OCI-LY3 (cell line): ENCODE results near the gene HSPBP1.

Experiments
- H2AFZ ChIP-seq: fragments of 200-600, 300-600 bp; shearing (Covaris generic); 2 replicates; pipeline ENCODE4 v1.6.0; 2014; ENCODE audit warnings: antibody characterized with exemption, low read depth, low read length
- H3K27ac ChIP-seq: fragments of 200-600, 300-600 bp; sonication (generic); 2 replicates; pipeline ENCODE4 v1.5.1; 2014; ENCODE audit warnings: mild to moderate bottlenecking, low read length, moderate library complexity, mixed read lengths
- H3K27me3 ChIP-seq: fragments of 200-600, 300-600 bp; sonication (generic); 2 replicates; pipeline ENCODE4 v1.6.1; 2014; ENCODE audit warnings: low read depth, low read length, mixed read lengths
- H3K36me3 ChIP-seq: fragments of 200-600, 300-600 bp; sonication (generic); replicated peaks from 2 replicates; pipeline ENCODE3; 2014; ENCODE audit warnings: low read depth, low read length, mixed read lengths
- H3K4me1 ChIP-seq: fragments of 300-600, 200-600 bp; sonication (generic); 2 replicates; pipeline ENCODE4 v1.6.1; 2014; ENCODE audit warnings: low read length, mixed read lengths
- H3K4me2 ChIP-seq: fragments of 200-600, 300-600 bp; sonication (generic); 2 replicates; pipeline ENCODE4 v1.6.1; 2014; ENCODE audit warnings: low read length, mixed read lengths
- H3K4me3 ChIP-seq: fragments of 300-600, 200-600 bp; sonication (generic); 2 replicates; pipeline ENCODE4 v1.5.1; 2014; ENCODE audit warnings: antibody characterized with exemption, mild to moderate bottlenecking, low read length, moderate library complexity
- H3K79me2 ChIP-seq: fragments of 300-600, 200-600 bp; shearing (Covaris generic); 2 replicates; pipeline ENCODE4 v1.6.1; 2014; ENCODE audit warnings: mild to moderate bottlenecking, low read length, mixed read lengths
- H3K9ac ChIP-seq: fragments of 300-600, 200-600 bp; shearing (Covaris generic); 2 replicates; pipeline ENCODE4 v1.6.0; 2014; ENCODE audit warnings: mild to moderate bottlenecking, low read length, moderate library complexity
- H3K9me3 ChIP-seq: fragments of 200-600, 300-600 bp; shearing (Covaris generic); 2 replicates; pipeline ENCODE4 v1.6.1; 2014; ENCODE audit warnings: low read length, mixed read lengths; ENCODE audit not compliant: insufficient read depth
- H4K20me1 ChIP-seq: fragments of 200-600, 300-600 bp; sonication (generic); 2 replicates; pipeline ENCODE4 v1.6.1; 2016; ENCODE audit warnings: low read length, mixed read lengths; ENCODE audit not compliant: insufficient read depth
- EZH2phosphoT487 ChIP-seq: fragments of 200-600 bp; shearing (Covaris generic); IDR thresholded peaks from 2 replicates; pipeline ENCODE4 v1.6.1; 2018; ENCODE audit warnings: antibody characterized with exemption, mixed run types, low read depth
- TF ChIP-seq, protein P1 (sequence below): fragments of 200-600, 300-600 bp; sonication (generic); IDR thresholded peaks from 2 replicates; pipeline ENCODE4 v1.5.1; 2014; ENCODE audit warnings: antibody characterized with exemption, low read length, low read depth

The HSPBP1 gene

GRCh38 chr19:55316646-55317045 lies 36.7 kb upstream of the HSPBP1 start:
- Histone ChIP-seq H3K36me3 (no peaks in the 10 kb centered on the region), H3K4me3 (no peak overlapping the region), H4K20me1 (no peaks in the 10 kb centered on the region), H3K9me3 (no peaks in the 10 kb centered on the region), H3K9ac (no peak overlapping the region), H3K27ac (no peak overlapping the region), H3K4me2 (no peak overlapping the region), H3K79me2 (no peaks in the 10 kb centered on the region), H3K4me1 (no peaks in the 10 kb centered on the region), H3K27me3 (no peaks in the 10 kb centered on the region), H2AFZ (no peak overlapping the region)
- TF ChIP-seq, protein P1, sequence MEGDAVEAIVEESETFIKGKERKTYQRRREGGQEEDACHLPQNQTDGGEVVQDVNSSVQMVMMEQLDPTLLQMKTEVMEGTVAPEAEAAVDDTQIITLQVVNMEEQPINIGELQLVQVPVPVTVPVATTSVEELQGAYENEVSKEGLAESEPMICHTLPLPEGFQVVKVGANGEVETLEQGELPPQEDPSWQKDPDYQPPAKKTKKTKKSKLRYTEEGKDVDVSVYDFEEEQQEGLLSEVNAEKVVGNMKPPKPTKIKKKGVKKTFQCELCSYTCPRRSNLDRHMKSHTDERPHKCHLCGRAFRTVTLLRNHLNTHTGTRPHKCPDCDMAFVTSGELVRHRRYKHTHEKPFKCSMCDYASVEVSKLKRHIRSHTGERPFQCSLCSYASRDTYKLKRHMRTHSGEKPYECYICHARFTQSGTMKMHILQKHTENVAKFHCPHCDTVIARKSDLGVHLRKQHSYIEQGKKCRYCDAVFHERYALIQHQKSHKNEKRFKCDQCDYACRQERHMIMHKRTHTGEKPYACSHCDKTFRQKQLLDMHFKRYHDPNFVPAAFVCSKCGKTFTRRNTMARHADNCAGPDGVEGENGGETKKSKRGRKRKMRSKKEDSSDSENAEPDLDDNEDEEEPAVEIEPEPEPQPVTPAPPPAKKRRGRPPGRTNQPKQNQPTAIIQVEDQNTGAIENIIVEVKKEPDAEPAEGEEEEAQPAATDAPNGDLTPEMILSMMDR, result no peak
- no peak for TF ChIP-seq EZH2phosphoT487

GRCh38 chr19:55315956-55316525 lies 36.1 kb upstream of the HSPBP1 start:
- Histone ChIP-seq H3K4me1 (no peaks in the 10 kb centered on the region), H3K27me3 (no peaks in the 10 kb centered on the region), H3K9me3 (no peaks in the 10 kb centered on the region), H3K27ac (no peak overlapping the region), H2AFZ (no peak overlapping the region), H3K79me2 (no peaks in the 10 kb centered on the region), H3K9ac (no peak overlapping the region), H3K4me3 (no peak overlapping the region), H3K4me2 (no peak overlapping the region), H4K20me1 (no peaks in the 10 kb centered on the region), H3K36me3 (no peaks in the 10 kb centered on the region)
- TF ChIP-seq EZH2phosphoT487, result no peak
- TF ChIP-seq, protein P1, result no peak

DNA sequence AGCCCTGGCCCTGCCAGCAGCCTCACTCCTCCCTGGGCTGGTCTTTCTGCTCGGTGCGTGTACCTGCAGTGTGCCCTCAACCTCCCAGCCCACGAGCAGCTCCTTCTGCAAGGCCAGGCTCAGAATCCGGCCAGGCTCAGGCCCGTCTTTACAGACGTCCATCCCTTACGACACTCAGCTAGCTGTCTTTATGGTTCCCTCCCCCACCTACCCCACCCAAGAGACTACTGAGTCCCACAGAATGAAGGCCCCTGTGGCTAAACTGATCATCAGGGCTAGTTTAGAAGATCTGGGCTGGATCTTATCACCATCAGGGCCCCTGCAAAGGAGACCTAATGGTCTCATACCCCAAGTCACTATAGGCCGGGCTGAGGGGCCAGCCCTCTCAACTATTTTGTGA lies 34.5 kb upstream of the HSPBP1 start:
- TF ChIP-seq EZH2phosphoT487, result no peak
- TF ChIP-seq, protein P1, result no peak
- Histone ChIP-seq H3K27me3 (no peaks in the 10 kb centered on the region), H3K4me2 (no peak overlapping the region), H4K20me1 (no peaks in the 10 kb centered on the region), H3K4me1 (no peaks in the 10 kb centered on the region), H2AFZ (no peak overlapping the region), H3K79me2 (no peaks in the 10 kb centered on the region), H3K27ac (no peak overlapping the region), H3K36me3 (no peaks in the 10 kb centered on the region), H3K9ac (no peak overlapping the region), H3K9me3 (no peaks in the 10 kb centered on the region), H3K4me3 (no peak overlapping the region)

DNA sequence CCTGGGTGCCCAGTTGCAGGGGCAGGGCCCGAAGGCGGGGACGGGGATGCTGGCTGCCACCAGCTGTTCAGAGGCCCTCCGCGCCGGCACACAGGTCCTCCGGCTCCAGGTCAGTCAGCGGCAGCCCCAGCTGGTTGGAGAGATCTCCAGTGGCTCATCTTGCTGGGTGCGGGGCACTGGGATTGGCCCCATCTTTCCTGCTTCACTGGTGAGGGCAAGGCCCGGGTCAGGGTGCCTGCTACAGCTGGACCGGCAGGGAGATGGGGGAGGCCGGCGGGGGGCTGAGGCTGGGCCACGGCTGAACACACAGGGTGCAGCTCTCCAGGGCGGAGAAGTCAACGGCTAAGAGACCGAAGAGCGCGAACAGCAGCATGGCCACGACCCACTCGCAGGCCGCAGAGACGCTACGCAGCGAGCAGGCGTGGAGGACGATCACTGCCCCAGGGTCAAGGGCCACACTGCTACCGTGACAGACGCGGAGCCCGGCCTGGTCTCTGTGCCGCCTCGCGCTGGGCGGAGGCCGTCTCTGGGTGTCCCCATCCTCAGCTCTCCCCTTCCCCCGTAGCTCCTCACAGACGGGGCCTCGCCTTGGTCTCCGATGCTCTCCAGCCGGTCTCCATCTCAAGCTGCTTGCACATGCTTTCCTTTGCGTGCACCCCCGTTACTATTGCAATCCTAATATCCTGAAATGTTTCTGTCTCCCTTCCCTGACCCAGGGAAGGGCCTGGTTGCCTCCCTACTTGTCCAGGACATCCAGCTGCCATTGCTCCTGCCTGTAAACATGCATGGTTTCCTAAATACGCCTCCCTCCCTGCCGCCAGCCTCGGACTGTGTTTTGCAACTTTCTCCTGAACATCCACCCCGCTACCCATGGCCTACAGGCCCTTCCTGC lies 33.0 kb upstream of the HSPBP1 start:
- Histone ChIP-seq H3K9me3 (no peaks in the 10 kb centered on the region), H3K4me2 (no peak overlapping the region), H3K4me3 (no peak overlapping the region)

More for the DNA sequence above, 33.0 kb upstream of the HSPBP1 start:
- no peak overlapping the region for H2AFZ ChIP-seq
- no peak overlapping the region for H3K27ac ChIP-seq
- no peaks in the 10 kb centered on the region for H4K20me1 ChIP-seq
- H3K79me2 ChIP-seq, result no peaks in the 10 kb centered on the region
- H3K4me1 ChIP-seq, result no peaks in the 10 kb centered on the region
- no peaks in the 10 kb centered on the region for H3K36me3 ChIP-seq
- no peak for TF ChIP-seq EZH2phosphoT487
- TF ChIP-seq, protein P1, result no peak
- no peaks in the 10 kb centered on the region for H3K27me3 ChIP-seq
- no peak overlapping the region for H3K9ac ChIP-seq
